GM03348 (cell line): Measurements from ENCODE around the gene NAMPT.
"Not testable (repeated sequence)": the region's sequence is repeated elsewhere in the genome, so short reads cannot be mapped to it uniquely, and the experiment has no call there.

ENCODE experiments used
- DNase-seq: peaks from one replicate; pipeline ENCODE4 v3.0.0; 2012; ENCODE audit warnings: low spot score

The NAMPT gene

GRCh38 chr7:106231856-106232490 lies 52.8 kb downstream of the NAMPT start:
- DNase-seq, result no peak

- no peak for DNase-seq
Observed at GRCh38 chr7:106225856-106226255, 58.9 kb downstream of the NAMPT start.

GRCh38 chr7:106224797-106225196 lies 60.0 kb downstream of the NAMPT start:
- no peak for DNase-seq

- DNase-seq, result no peak
Observed at GRCh38 chr7:106223156-106223555, 61.6 kb downstream of the NAMPT start.

- DNase-seq, result no peak
Observed at GRCh38 chr7:106222545-106222944, 62.2 kb downstream of the NAMPT start.

- no peak for DNase-seq
Observed at GRCh38 chr7:106220307-106220706, 64.5 kb downstream of the NAMPT start.

- DNase-seq, result no peak
Observed at GRCh38 chr7:106219170-106219569, 65.6 kb downstream of the NAMPT start.

- no peak for DNase-seq
Observed at GRCh38 chr7:106218546-106218945, 66.2 kb downstream of the NAMPT start.

GRCh38 chr7:106216923-106217542 lies 67.8 kb downstream of the NAMPT start:
- DNase-seq, result peak; percentile 61

- peak; percentile 81 for DNase-seq
Observed at GRCh38 chr7:106216517-106216922, 68.3 kb downstream of the NAMPT start.

GRCh38 chr7:106215868-106216516 lies 68.8 kb downstream of the NAMPT start:
- no peak for DNase-seq

- DNase-seq, result not testable (repeated sequence)
Observed at GRCh38 chr7:106208944-106209343, 75.8 kb downstream of the NAMPT start.

GRCh38 chr7:106206826-106207541 lies 77.8 kb downstream of the NAMPT start:
- DNase-seq, result no peak

GRCh38 chr7:106205621-106206222 lies 79.1 kb downstream of the NAMPT start:
- DNase-seq, result peak; percentile 45

GRCh38 chr7:106203473-106203872 lies 81.3 kb downstream of the NAMPT start:
- DNase-seq, result no peak

GRCh38 chr7:106201164-106201563 lies 83.6 kb downstream of the NAMPT start:
- DNase-seq, result no peak

GRCh38 chr7:106199813-106200364 lies 84.9 kb downstream of the NAMPT start:
- DNase-seq, result no peak

- DNase-seq, result no peak
Observed at GRCh38 chr7:106199024-106199423, 85.8 kb downstream of the NAMPT start.
